OCI-LY1 (cell line): Measurements from ENCODE around the gene PDCD1.
"Not testable (repeated sequence)": the region's sequence is repeated elsewhere in the genome, so short reads cannot be mapped to it uniquely, and the experiment has no call there.

Experiments used
- H2AFZ ChIP-seq: fragments of 200-600 bp; sonication (generic), shearing (Covaris generic); 2 replicates; pipeline ENCODE4 v1.6.0; 2014; ENCODE audit warnings: antibody characterized with exemption, mild to moderate bottlenecking, low read length
- H3F3A ChIP-seq: fragments of 200-600 bp; sonication (generic), shearing (Covaris generic); 2 replicates; pipeline ENCODE4 v1.6.0; 2014; ENCODE audit warnings: mild to moderate bottlenecking, antibody characterized with exemption, low read length, moderate library complexity; ENCODE audit not compliant: insufficient read depth
- H3K27ac ChIP-seq: fragments of 200-600 bp; sonication (generic); 2 replicates; pipeline ENCODE4 v1.5.1; 2014; ENCODE audit warnings: low read length, mixed run types, mild to moderate bottlenecking, low read depth; ENCODE audit not compliant: poor library complexity, severe bottlenecking
- H3K27me3 ChIP-seq: fragments of 200-600 bp; sonication (generic); 2 replicates; pipeline ENCODE4 v1.6.0; 2014; ENCODE audit warnings: antibody characterized with exemption, mild to moderate bottlenecking, low read length, moderate library complexity; ENCODE audit not compliant: insufficient read depth
- H3K36me3 ChIP-seq: fragments of 200-600 bp; sonication (generic); 2 replicates; pipeline ENCODE4 v1.6.1; 2014; ENCODE audit warnings: mild to moderate bottlenecking, antibody characterized with exemption, low read length, moderate library complexity, mixed read lengths; ENCODE audit not compliant: insufficient read depth
- H3K4me1 ChIP-seq: fragments of 200-600 bp; sonication (generic); 2 replicates; pipeline ENCODE4 v1.5.1; 2014; ENCODE audit warnings: mild to moderate bottlenecking, low read length, moderate library complexity; ENCODE audit not compliant: insufficient read depth, severe bottlenecking
- H3K4me2 ChIP-seq: fragments of 200-600 bp; sonication (generic), shearing (Covaris generic); 2 replicates; pipeline ENCODE4 v1.6.1; 2014; ENCODE audit warnings: low read length
- H3K4me3 ChIP-seq: fragments of 200-600 bp; sonication (generic); 2 replicates; pipeline ENCODE4 v1.5.1; 2014; ENCODE audit warnings: low read length, low read depth, mild to moderate bottlenecking, mixed read lengths; ENCODE audit not compliant: poor library complexity, severe bottlenecking
- H3K79me2 ChIP-seq: fragments of 200-600 bp; shearing (Covaris generic); 2 replicates; pipeline ENCODE4 v1.6.1; 2016; ENCODE audit warnings: mixed run types, low read length, mixed read lengths; ENCODE audit not compliant: insufficient read depth
- H3K9ac ChIP-seq: fragments of 200-600 bp; sonication (generic), shearing (Covaris generic); 2 replicates; pipeline ENCODE4 v1.6.1; 2014; ENCODE audit warnings: mild to moderate bottlenecking, low read length, mixed read lengths
- H3K9me2 ChIP-seq: fragments of 200-600 bp; sonication (generic), shearing (Covaris generic); 2 replicates; pipeline ENCODE4 v1.6.1; 2014; ENCODE audit warnings: low read depth, mild to moderate bottlenecking, low read length, mixed read lengths
- H3K9me3 ChIP-seq: fragments of 200-600 bp; shearing (Covaris generic); 2 replicates; pipeline ENCODE4 v1.6.1; 2014; ENCODE audit warnings: low read length, mixed read lengths
- H4K20me1 ChIP-seq: fragments of 200-600 bp; sonication (generic), shearing (Covaris generic); 2 replicates; pipeline ENCODE4 v1.6.0; 2016; ENCODE audit warnings: mild to moderate bottlenecking, low read length; ENCODE audit not compliant: insufficient read depth
- EZH2 ChIP-seq: fragments of 200-600 bp; sonication (generic), shearing (Covaris generic); IDR thresholded peaks from 2 replicates; pipeline ENCODE4 v1.8.0; 2017; ENCODE audit warnings: borderline replicate concordance, mixed run types, mild to moderate bottlenecking, antibody characterized with exemption, low read length, moderate library complexity, mixed read lengths
- TF ChIP-seq, protein P1 (sequence below): fragments of 200-600 bp; sonication (generic), shearing (Covaris generic); IDR thresholded peaks from 2 replicates; pipeline ENCODE4 v1.5.1; 2017; ENCODE audit warnings: mild to moderate bottlenecking, antibody characterized with exemption, low read length, moderate library complexity, mixed read lengths

The PDCD1 gene

GRCh38 chr2:241877197-241877685 lies 18.5 kb upstream of the PDCD1 start:
- Histone ChIP-seq H3K4me3 (no peak overlapping the region), H3K4me1 (peaks cover 15% of the 10 kb centered on the region), H3K27ac (no peak overlapping the region), H3F3A (no peaks in the 10 kb centered on the region), H2AFZ (no peak overlapping the region), H3K9me2 (no peaks in the 10 kb centered on the region), H3K4me2 (no peak overlapping the region), H3K36me3 (no peaks in the 10 kb centered on the region; the same call in 1 of the 2 replicates), H4K20me1 (no peaks in the 10 kb centered on the region), H3K9ac (no peak overlapping the region), H3K79me2 (no peaks in the 10 kb centered on the region), H3K27me3 (no peaks in the 10 kb centered on the region), H3K9me3 (no peaks in the 10 kb centered on the region)
- TF ChIP-seq, protein P1, sequence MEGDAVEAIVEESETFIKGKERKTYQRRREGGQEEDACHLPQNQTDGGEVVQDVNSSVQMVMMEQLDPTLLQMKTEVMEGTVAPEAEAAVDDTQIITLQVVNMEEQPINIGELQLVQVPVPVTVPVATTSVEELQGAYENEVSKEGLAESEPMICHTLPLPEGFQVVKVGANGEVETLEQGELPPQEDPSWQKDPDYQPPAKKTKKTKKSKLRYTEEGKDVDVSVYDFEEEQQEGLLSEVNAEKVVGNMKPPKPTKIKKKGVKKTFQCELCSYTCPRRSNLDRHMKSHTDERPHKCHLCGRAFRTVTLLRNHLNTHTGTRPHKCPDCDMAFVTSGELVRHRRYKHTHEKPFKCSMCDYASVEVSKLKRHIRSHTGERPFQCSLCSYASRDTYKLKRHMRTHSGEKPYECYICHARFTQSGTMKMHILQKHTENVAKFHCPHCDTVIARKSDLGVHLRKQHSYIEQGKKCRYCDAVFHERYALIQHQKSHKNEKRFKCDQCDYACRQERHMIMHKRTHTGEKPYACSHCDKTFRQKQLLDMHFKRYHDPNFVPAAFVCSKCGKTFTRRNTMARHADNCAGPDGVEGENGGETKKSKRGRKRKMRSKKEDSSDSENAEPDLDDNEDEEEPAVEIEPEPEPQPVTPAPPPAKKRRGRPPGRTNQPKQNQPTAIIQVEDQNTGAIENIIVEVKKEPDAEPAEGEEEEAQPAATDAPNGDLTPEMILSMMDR = no peak
- no peak for TF ChIP-seq EZH2

DNA sequence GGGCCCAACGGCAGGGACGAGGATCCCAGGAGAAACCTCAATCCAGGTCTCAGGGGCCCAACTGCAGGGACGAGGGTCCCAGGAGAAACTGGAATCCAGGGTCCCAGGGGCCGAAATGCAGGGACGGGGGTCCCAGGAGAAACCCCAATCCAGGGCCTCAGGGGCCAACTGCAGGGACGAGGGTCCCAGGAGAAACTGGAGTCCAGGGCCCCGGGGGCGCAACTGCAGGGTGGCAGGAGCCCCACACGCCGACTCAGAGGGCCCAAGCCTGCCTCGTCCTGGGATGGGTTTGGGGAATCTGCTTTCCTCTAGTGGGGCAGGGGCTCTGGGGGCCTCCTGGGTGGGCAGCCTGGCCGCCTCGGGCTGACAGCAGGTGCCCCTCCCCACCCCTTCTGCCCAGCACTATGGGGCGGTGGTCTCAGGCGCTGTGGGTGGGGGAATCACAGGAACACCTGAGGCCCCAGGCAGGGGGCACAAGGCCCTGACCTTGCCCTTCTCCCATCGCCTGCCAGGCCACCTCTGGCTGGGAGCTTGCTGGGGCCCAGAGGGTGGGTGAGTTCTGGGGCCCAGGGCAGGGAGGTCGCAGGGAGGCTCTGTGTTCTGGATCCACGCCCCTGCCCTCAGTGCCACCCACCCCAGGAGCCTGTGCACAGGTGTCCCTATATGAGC lies 18.0 kb upstream of the PDCD1 start:
- Histone ChIP-seq H3K9me2 (no peaks in the 10 kb centered on the region), H3K9me3 (no peaks in the 10 kb centered on the region), H3K9ac (no peak overlapping the region), H3K4me3 (no peak overlapping the region), H3K4me2 (no peak overlapping the region), H3K27me3 (no peaks in the 10 kb centered on the region; the same call in 1 of the 2 replicates), H3K36me3 (no peaks in the 10 kb centered on the region; the same call in 1 of the 2 replicates), H3F3A (no peaks in the 10 kb centered on the region), H3K4me1 (peaks cover 10% of the 10 kb centered on the region), H2AFZ (no peak overlapping the region), H3K27ac (no peak overlapping the region), H4K20me1 (no peaks in the 10 kb centered on the region), H3K79me2 (no peaks in the 10 kb centered on the region)
- TF ChIP-seq EZH2 = no peak
- TF ChIP-seq, protein P1 = no peak

DNA sequence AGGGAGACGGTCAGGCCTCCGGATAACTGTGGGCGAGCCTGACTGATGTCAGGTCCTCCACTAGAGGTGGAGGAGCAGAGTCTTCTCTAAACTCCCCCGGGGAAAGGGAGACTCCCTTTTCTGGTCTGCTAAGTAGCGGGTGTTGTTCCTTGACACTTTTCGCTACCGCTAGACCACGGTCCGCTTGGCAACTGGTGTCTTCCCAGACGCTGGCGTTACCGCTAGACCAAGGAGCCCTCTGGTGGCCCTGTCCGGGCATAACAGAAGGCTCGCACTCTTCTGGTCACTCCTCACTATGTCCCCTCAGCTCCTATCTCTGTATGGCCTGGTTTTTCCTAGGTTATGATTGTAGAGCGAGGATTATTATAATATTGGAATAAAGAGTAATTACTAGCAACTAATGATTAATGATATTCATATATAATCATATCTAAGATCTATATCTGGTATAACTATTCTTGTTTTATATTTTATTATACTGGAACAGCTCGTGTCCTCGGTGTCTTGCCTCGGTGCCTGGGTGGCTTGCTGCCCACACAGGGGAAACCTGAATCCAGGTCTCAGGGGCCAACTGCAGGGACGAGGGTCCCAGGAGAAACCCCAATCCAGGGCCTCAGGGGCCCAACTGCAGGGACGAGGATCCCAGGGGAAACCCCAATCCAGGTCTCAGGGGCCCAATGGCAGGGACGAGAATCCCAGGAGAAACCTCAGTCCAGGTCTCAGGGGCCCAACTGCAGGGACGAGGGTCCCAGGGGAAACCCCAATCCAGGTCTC lies 17.2 kb upstream of the PDCD1 start:
- not testable (repeated sequence) for H3K4me1 ChIP-seq, H3K9me3 ChIP-seq, H3K27me3 ChIP-seq, H3K4me2 ChIP-seq, H3K4me3 ChIP-seq, H3K79me2 ChIP-seq, H3K27ac ChIP-seq, H3F3A ChIP-seq, H3K9ac ChIP-seq, H3K36me3 ChIP-seq, H2AFZ ChIP-seq, H3K9me2 ChIP-seq, H4K20me1 ChIP-seq
